DOHH2 (cell line): ENCODE data around the gene ABTB2.

ENCODE experiments used
- H3F3A ChIP-seq: fragments of 200-600 bp; sonication (generic), shearing (Covaris generic); 2 replicates; pipeline ENCODE4 v1.6.0; 2016; ENCODE audit warnings: antibody characterized with exemption, mild to moderate bottlenecking; ENCODE audit not compliant: control insufficient read depth, insufficient read depth
- H3K27ac ChIP-seq: fragments of 200-600 bp; sonication (generic); 2 replicates; pipeline ENCODE4 v1.5.1; 2014; ENCODE audit warnings: low read depth, mild to moderate bottlenecking, low read length, moderate library complexity
- H3K27me3 ChIP-seq: fragments of 200-600 bp; sonication (generic); 2 replicates; pipeline ENCODE4 v1.6.1; 2014; ENCODE audit warnings: mild to moderate bottlenecking, low read length, mixed read lengths; ENCODE audit not compliant: control insufficient read depth
- H3K36me3 ChIP-seq: fragments of 200-600 bp; sonication (generic); 2 replicates; pipeline ENCODE4 v1.6.1; 2014; ENCODE audit warnings: mild to moderate bottlenecking, low read length, moderate library complexity, mixed read lengths; ENCODE audit not compliant: control insufficient read depth
- H3K4me1 ChIP-seq: fragments of 200-600 bp; sonication (generic); 2 replicates; pipeline ENCODE4 v1.6.1; 2014; ENCODE audit warnings: mild to moderate bottlenecking, low read length, mixed read lengths; ENCODE audit not compliant: control insufficient read depth
- H3K4me2 ChIP-seq: fragments of 200-600 bp; sonication (generic); 2 replicates; pipeline ENCODE4 v1.6.0; 2014; ENCODE audit warnings: mild to moderate bottlenecking, low read length, moderate library complexity
- H3K4me3 ChIP-seq: fragments of 200-600 bp; sonication (generic); 2 replicates; pipeline ENCODE4 v1.5.1; 2014; ENCODE audit warnings: mild to moderate bottlenecking, low read length, mixed read lengths
- H3K79me2 ChIP-seq: fragments of 200-600 bp; sonication (generic); 2 replicates; pipeline ENCODE4 v1.6.1; 2014; ENCODE audit warnings: mild to moderate bottlenecking, low read length, mixed read lengths; ENCODE audit not compliant: control insufficient read depth
- H3K9me2 ChIP-seq: fragments of 200-600 bp; sonication (generic); replicated peaks from 2 replicates; pipeline ENCODE4 v1.6.1; 2014; ENCODE audit warnings: mild to moderate bottlenecking, low read length, mixed read lengths; ENCODE audit not compliant: control insufficient read depth
- H3K9me3 ChIP-seq: fragments of 200-600 bp; sonication (generic); 2 replicates; pipeline ENCODE4 v1.6.1; 2014; ENCODE audit warnings: antibody characterized with exemption, low read length, mixed read lengths; ENCODE audit not compliant: control insufficient read depth, insufficient read depth
- H4K20me1 ChIP-seq: fragments of 200-600 bp; sonication (generic); 2 replicates; pipeline ENCODE4 v1.6.0; 2014; ENCODE audit warnings: low read depth, mild to moderate bottlenecking, antibody characterized with exemption, low read length, moderate library complexity; ENCODE audit not compliant: control insufficient read depth, insufficient read depth
- EZH2phosphoT487 ChIP-seq: fragments of 200-600 bp; sonication (generic); IDR thresholded peaks from 2 replicates; pipeline ENCODE4 v1.6.1; 2017; ENCODE audit warnings: borderline replicate concordance, mild to moderate bottlenecking, antibody characterized with exemption, low read length, moderate library complexity, mixed read lengths
- TF ChIP-seq, protein P1 (sequence below): fragments of 200-600 bp; sonication (generic); IDR thresholded peaks from one replicate; pipeline ENCODE4 v1.5.1; 2014; ENCODE audit warnings: antibody characterized with exemption, mild to moderate bottlenecking, low read depth, low read length; ENCODE audit not compliant: poor library complexity, severe bottlenecking

The ABTB2 gene

GRCh38 chr11:34381775-34382174 lies 24.0 kb upstream of the ABTB2 start:
- H3K27ac ChIP-seq, result no peak overlapping the region
- H3K79me2 ChIP-seq, result no peaks in the 10 kb centered on the region
- H3K4me2 ChIP-seq, result no peak overlapping the region
- no peak overlapping the region for H3K4me3 ChIP-seq
- H4K20me1 ChIP-seq, result no peaks in the 10 kb centered on the region
- no peaks in the 10 kb centered on the region for H3F3A ChIP-seq
- H3K36me3 ChIP-seq, result no peaks in the 10 kb centered on the region
- H3K27me3 ChIP-seq, result no peaks in the 10 kb centered on the region
- no peaks in the 10 kb centered on the region for H3K4me1 ChIP-seq
- peaks cover 5% of the 10 kb centered on the region; the same call in 1 of the 2 replicates for H3K9me3 ChIP-seq
- H3K9me2 ChIP-seq, result no peaks in the 10 kb centered on the region
- TF ChIP-seq EZH2phosphoT487, result no peak
- TF ChIP-seq, protein P1, sequence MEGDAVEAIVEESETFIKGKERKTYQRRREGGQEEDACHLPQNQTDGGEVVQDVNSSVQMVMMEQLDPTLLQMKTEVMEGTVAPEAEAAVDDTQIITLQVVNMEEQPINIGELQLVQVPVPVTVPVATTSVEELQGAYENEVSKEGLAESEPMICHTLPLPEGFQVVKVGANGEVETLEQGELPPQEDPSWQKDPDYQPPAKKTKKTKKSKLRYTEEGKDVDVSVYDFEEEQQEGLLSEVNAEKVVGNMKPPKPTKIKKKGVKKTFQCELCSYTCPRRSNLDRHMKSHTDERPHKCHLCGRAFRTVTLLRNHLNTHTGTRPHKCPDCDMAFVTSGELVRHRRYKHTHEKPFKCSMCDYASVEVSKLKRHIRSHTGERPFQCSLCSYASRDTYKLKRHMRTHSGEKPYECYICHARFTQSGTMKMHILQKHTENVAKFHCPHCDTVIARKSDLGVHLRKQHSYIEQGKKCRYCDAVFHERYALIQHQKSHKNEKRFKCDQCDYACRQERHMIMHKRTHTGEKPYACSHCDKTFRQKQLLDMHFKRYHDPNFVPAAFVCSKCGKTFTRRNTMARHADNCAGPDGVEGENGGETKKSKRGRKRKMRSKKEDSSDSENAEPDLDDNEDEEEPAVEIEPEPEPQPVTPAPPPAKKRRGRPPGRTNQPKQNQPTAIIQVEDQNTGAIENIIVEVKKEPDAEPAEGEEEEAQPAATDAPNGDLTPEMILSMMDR, result no peak

DNA sequence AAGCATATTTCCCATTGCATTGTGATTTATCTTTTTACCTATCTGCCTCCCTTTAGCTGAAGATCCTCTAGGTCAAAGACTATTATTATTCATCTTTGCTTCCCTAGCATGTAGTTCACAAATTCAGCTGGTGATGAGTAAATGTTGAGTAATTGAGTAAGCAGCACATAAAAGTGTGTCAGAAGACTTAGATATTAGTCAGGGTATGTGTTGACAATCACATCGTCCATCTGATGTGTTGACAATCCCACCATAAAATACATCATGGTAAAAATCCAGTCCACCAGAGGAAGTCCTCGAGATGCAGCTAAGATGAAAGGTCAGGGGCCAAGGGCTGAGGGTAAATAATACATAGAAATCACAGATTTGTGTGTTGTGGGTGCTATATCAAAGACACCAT lies 22.9 kb upstream of the ABTB2 start:
- Histone ChIP-seq H3K27me3 (no peaks in the 10 kb centered on the region), H3K4me1 (no peaks in the 10 kb centered on the region), H3K36me3 (no peaks in the 10 kb centered on the region), H3K79me2 (no peaks in the 10 kb centered on the region), H4K20me1 (no peaks in the 10 kb centered on the region), H3K9me2 (no peaks in the 10 kb centered on the region), H3K4me2 (no peak overlapping the region), H3K27ac (no peak overlapping the region), H3F3A (no peaks in the 10 kb centered on the region), H3K4me3 (no peak overlapping the region), H3K9me3 (peaks cover 9% of the 10 kb centered on the region; the same call in 1 of the 2 replicates)
- TF ChIP-seq EZH2phosphoT487, result no peak
- TF ChIP-seq, protein P1, result no peak

DNA sequence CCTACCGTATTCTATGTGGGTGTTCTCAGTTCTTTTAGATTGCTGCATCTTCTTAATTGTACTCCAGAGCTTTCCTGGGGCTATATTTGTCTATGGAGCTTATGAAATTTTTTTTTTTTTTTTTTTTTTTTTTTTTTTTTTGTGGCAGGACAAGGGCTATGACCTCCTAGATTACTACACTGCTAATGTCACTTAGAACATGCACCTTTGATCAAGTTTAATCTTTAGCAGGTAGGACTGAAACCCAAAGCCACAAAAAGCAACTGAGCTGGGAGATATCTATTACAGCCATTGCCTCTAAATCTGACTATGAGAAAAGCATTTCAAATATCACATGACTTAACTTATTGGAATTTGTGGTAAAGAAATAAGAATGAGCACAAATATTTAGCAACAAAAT lies 21.7 kb upstream of the ABTB2 start:
- no peak for TF ChIP-seq EZH2phosphoT487
- TF ChIP-seq, protein P1, result no peak
- H3K27ac ChIP-seq, result no peak overlapping the region
- H3K9me3 ChIP-seq, result peaks cover 9% of the 10 kb centered on the region; the same call in 1 of the 2 replicates
- H3K4me2 ChIP-seq, result no peak overlapping the region
- H3K9me2 ChIP-seq, result no peaks in the 10 kb centered on the region
- no peaks in the 10 kb centered on the region for H4K20me1 ChIP-seq
- H3K4me1 ChIP-seq, result no peaks in the 10 kb centered on the region
- no peaks in the 10 kb centered on the region for H3K27me3 ChIP-seq
- no peaks in the 10 kb centered on the region for H3F3A ChIP-seq
- no peaks in the 10 kb centered on the region for H3K79me2 ChIP-seq
- no peak overlapping the region for H3K4me3 ChIP-seq
- no peaks in the 10 kb centered on the region for H3K36me3 ChIP-seq
